HCT116 (cell line): ENCODE measurements around the gene OR10AG1. TPM values are rescaled to one million over a fixed set of nuclear protein-coding genes. Genes with fewer than 3 reads are reported as not detected.

Experiments
- ATAC-seq: fragments of 200-7000 bp; cut with Tn5 transposase; 2 replicates; pipeline ENCODE4 v1.9.1; 2020; ENCODE audit warnings: mild to moderate bottlenecking, moderate library complexity
- BruUV-seq: library from RNA; stranded (reverse); fragments of 400-500 nt; replicated peaks from 2 replicates; lab custom pipeline; 2021; lab: Mats Ljungman, UMichigan
- CTCF ChIA-PET: fragments of 300-600 bp; sonication (Branson Sonifier 250); formaldehyde crosslinking; loops from one replicate; lab custom pipeline; 2021; ENCODE audit warnings: antibody characterized with exemption; lab: Charles Lee
- POLR2A ChIA-PET: fragments of 300-600, 350-600 bp; sonication (Branson Sonifier 250); formaldehyde crosslinking; loops from one replicate; lab custom pipeline; 2021; ENCODE audit warnings: antibody characterized with exemption; lab: Charles Lee
- RAD21 ChIA-PET, 2 experiments: fragments of 300-600 bp; sonication (Branson Sonifier 250); formaldehyde crosslinking; loops; one replicate each; lab custom pipeline; 2023; ENCODE audit warnings: low total read pairs in 2 of 2; ENCODE audit not compliant: uncharacterized antibody in 2 of 2, unreplicated experiment in 2 of 2, low non-redundant PET in 1 of 2; lab: Charles Lee
- DNase-seq: peaks from one replicate; pipeline ENCODE4 v3.0.0-alpha.2; 2010; ENCODE audit warnings: low read depth, low spot score
- H2AFZ ChIP-seq: fragments of 200-600 bp; shearing (Covaris generic), sonication (generic); 2 replicates; pipeline ENCODE4 v1.6.1; 2017; ENCODE audit warnings: low read depth, mixed run types, mixed read lengths, antibody characterized with exemption, low read length; ENCODE audit not compliant: poor library complexity, severe bottlenecking
- H3K27ac ChIP-seq: 2 replicates; pipeline ENCODE4 v1.5.1; 2012; ENCODE audit warnings: low read depth, low read length
- H3K27me3 ChIP-seq: fragments of 200-600 bp; sonication (generic); 2 replicates; pipeline ENCODE4 v1.6.1; 2016; ENCODE audit warnings: mixed run types, low read length, mixed read lengths; ENCODE audit not compliant: insufficient read depth
- H3K36me3 ChIP-seq, 2 experiments: fragments of 200-500 bp in 1 of 2; fragments of 200-600 bp in 1 of 2; sonication (Bioruptor generic) in 1 of 2; sonication (generic) in 1 of 2; 2 replicates each; pipeline versions ENCODE4 v1.5.1 to v1.6.1; 2014 to 2016; ENCODE audit warnings: low read length in 2 of 2, inconsistent platforms in 1 of 2, mixed read lengths in 1 of 2, mixed run types in 1 of 2; ENCODE audit not compliant: insufficient read depth in 2 of 2, control insufficient read depth in 1 of 2
- H3K4me1 ChIP-seq, 2 experiments: fragments of 200-600 bp in 1 of 2; sonication (generic) in 1 of 2; 2 replicates each; pipeline versions ENCODE4 v1.5.1 to v1.6.1; 2012 to 2017; ENCODE audit warnings: low read length in 2 of 2, inconsistent platforms in 1 of 2, mild to moderate bottlenecking in 1 of 2, mixed read lengths in 1 of 2, mixed run types in 1 of 2, moderate library complexity in 1 of 2; ENCODE audit not compliant: insufficient read depth in 2 of 2, control insufficient read depth in 1 of 2
- H3K4me2 ChIP-seq: fragments of 200-600 bp; sonication (generic); 2 replicates; pipeline ENCODE4 v1.6.1; 2017; ENCODE audit warnings: mixed run types, low read length, mixed read lengths
- H3K4me3 ChIP-seq, 2 experiments: fragments of 200-600 bp in 1 of 2; sonication (generic) in 1 of 2; replicated peaks in 1 of 2; 2 replicates each; pipeline ENCODE4 v1.5.1; 2011 to 2016; ENCODE audit warnings: low read length in 2 of 2, control low read depth in 1 of 2, low read depth in 1 of 2, mild to moderate bottlenecking in 1 of 2, mixed read lengths in 1 of 2, mixed run types in 1 of 2
- H3K79me2 ChIP-seq: fragments of 200-600 bp; sonication (generic); 2 replicates; pipeline ENCODE4 v1.6.1; 2017; ENCODE audit warnings: mild to moderate bottlenecking, mixed run types, low read length, moderate library complexity, mixed read lengths; ENCODE audit not compliant: insufficient read depth
- H3K9ac ChIP-seq: fragments of 200-600 bp; sonication (generic); 2 replicates; pipeline ENCODE4 v1.6.1; 2016; ENCODE audit warnings: low read length, mixed read lengths
- H3K9me2 ChIP-seq: fragments of 200-600 bp; sonication (generic), shearing (Covaris generic); 2 replicates; pipeline ENCODE4 v1.6.1; 2017; ENCODE audit warnings: mixed run types, mild to moderate bottlenecking, moderate library complexity; ENCODE audit not compliant: insufficient read depth
- H3K9me3 ChIP-seq, 2 experiments: fragments of 200-500 bp in 1 of 2; fragments of 200-600 bp in 1 of 2; sonication (Bioruptor generic) in 1 of 2; sonication (generic) in 1 of 2; 2 replicates each; pipeline ENCODE4 v1.6.1; 2014 to 2017; ENCODE audit warnings: low read length in 2 of 2, mixed read lengths in 2 of 2, inconsistent platforms in 1 of 2, low read depth in 1 of 2, mild to moderate bottlenecking in 1 of 2, mixed run types in 1 of 2, moderate library complexity in 1 of 2; ENCODE audit not compliant: control insufficient read depth in 1 of 2, insufficient read depth in 1 of 2
- H4K20me1 ChIP-seq: fragments of 200-600 bp; sonication (generic), shearing (Covaris generic); 2 replicates; pipeline ENCODE4 v1.6.1; 2017; ENCODE audit warnings: mixed run types, mild to moderate bottlenecking, moderate library complexity; ENCODE audit not compliant: insufficient read depth
- CEBPB ChIP-seq: IDR thresholded peaks from 2 replicates; pipeline ENCODE4 v1.6.1; 2012; ENCODE audit warnings: low read depth
- EGR1 ChIP-seq: IDR thresholded peaks from 2 replicates; pipeline ENCODE4 v1.6.1; 2012; ENCODE audit warnings: low read depth
- ELF1 ChIP-seq: IDR thresholded peaks from 2 replicates; pipeline ENCODE4 v1.6.1; 2012; ENCODE audit warnings: low read depth, borderline replicate concordance
- EZH2 ChIP-seq: fragments of 200-600 bp; sonication (generic); IDR thresholded peaks from 2 replicates; pipeline ENCODE4 v1.6.1; 2017; ENCODE audit warnings: antibody characterized with exemption, mixed run types
- EZH2phosphoT487 ChIP-seq: fragments of 200-600 bp; IDR thresholded peaks from 2 replicates; pipeline ENCODE4 v1.6.1; 2018; ENCODE audit warnings: antibody characterized with exemption, borderline replicate concordance
- FOSL1 ChIP-seq: IDR thresholded peaks from 2 replicates; pipeline ENCODE4 v1.6.1; 2012; ENCODE audit warnings: low read depth
- JUND ChIP-seq: IDR thresholded peaks from 2 replicates; pipeline ENCODE4 v1.6.1; 2012
- POLR2A ChIP-seq: IDR thresholded peaks from 2 replicates; pipeline ENCODE4 v1.7.0; 2011; ENCODE audit warnings: borderline replicate concordance; ENCODE audit not compliant: insufficient read depth, insufficient read length; ENCODE audit errors: extremely low read depth
- RAD21 ChIP-seq: IDR thresholded peaks from 2 replicates; pipeline ENCODE4 v1.6.1; 2012; ENCODE audit warnings: low read depth, mild to moderate bottlenecking
- SIN3A ChIP-seq: IDR thresholded peaks from 2 replicates; pipeline ENCODE4 v1.6.1; 2012; ENCODE audit warnings: low read depth
- SP1 ChIP-seq: IDR thresholded peaks from 2 replicates; pipeline ENCODE4 v1.6.1; 2012; ENCODE audit warnings: low read depth
- TCF7L2 ChIP-seq: IDR thresholded peaks from 2 replicates; pipeline ENCODE4 v1.7.0; 2011; ENCODE audit warnings: borderline replicate concordance, inconsistent platforms; ENCODE audit not compliant: insufficient read depth, insufficient read length; ENCODE audit errors: extremely low read depth
- ZFX ChIP-seq: fragments of 450-650 bp; IDR thresholded peaks from 2 replicates; pipeline ENCODE4 v1.6.1; 2017
- ZNF274 ChIP-seq: fragments of 200-500 bp; sonication (Bioruptor generic); IDR thresholded peaks from 2 replicates; pipeline ENCODE4 v1.6.1; 2014; ENCODE audit warnings: mild to moderate bottlenecking, low read depth, low read length, inconsistent platforms
- intact Hi-C: fragments of 100-400 bp; cut with micrococcal nuclease; formaldehyde crosslinking; loops from 2 replicates; pipeline ENCODE4 v1.10.0; 2022
- total RNA-seq: library from RNA; stranded (reverse); gene quantifications from one replicate; pipeline ENCODE4 v1.2.1, GENCODE V29; 2021; ENCODE audit not compliant: unreplicated experiment
- TF ChIP-seq, protein P1 (sequence below): IDR thresholded peaks from 2 replicates; pipeline ENCODE4 v1.6.1; 2012; ENCODE audit warnings: low read depth

OR10AG1 gene
- total RNA-seq, 1 experiment from 2014 or later, result not detected

- H3K27ac ChIP-seq, result no peak overlapping the region
- no peaks in the 10 kb centered on the region for H3K27me3 ChIP-seq
- no peaks in the 10 kb centered on the region for H4K20me1 ChIP-seq
- no peak for DNase-seq
- H3K4me2 ChIP-seq, result no peak overlapping the region
- no peaks in the 10 kb centered on the region for H3K36me3 ChIP-seq
- BruUV-seq, result no TSS peak
- TF ChIP-seq FOSL1 (no peak), RAD21 (no peak), ELF1 (no peak), EZH2phosphoT487 (no peak)
- intact Hi-C loops, result no loop called here
- peaks cover 9 to 17% of the 10 kb centered on the region in 2 experiments; a peak in 2 of 4 replicates for H3K9me3 ChIP-seq
- H3K79me2 ChIP-seq, result no peaks in the 10 kb centered on the region
- H3K9ac ChIP-seq, result no peak overlapping the region
- H3K4me1 ChIP-seq, result no peaks in the 10 kb centered on the region
- ATAC-seq, result no peak
- CTCF ChIA-PET, result no interaction called here
- RAD21 ChIA-PET, result no interaction called here
- H3K4me3 ChIP-seq, result no peak overlapping the region
- POLR2A ChIA-PET, result no interaction called here
- H2AFZ ChIP-seq, result no peak overlapping the region
- H3K9me2 ChIP-seq, result no peaks in the 10 kb centered on the region
These were observed 44.1 kb upstream of the OR10AG1 start for GRCh38 chr11:56013805-56014204.

DNA sequence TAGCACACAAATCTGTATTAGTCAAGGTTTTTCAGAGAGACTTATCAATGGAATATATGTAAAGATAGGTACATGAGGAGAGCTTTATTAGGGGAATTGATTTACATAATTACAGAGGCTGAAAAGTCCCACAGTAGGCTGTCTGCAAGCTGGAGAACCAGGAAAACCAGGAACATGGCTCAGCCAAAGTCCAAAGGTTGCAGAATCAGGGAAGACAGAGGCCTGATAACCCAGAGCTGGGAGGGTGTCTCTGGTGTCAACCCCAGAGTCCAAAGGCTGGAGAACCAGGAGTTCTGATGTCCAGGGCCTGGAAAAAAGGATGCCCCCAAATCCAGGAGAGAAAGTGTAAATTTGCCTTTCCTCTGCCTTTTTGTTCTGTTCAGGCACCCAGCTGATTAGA is 41.0 kb upstream of the OR10AG1 start:
- H3K79me2 ChIP-seq, result no peaks in the 10 kb centered on the region
- no peaks in the 10 kb centered on the region for H3K27me3 ChIP-seq
- H3K4me1 ChIP-seq, result no peaks in the 10 kb centered on the region
- no peak overlapping the region for H3K27ac ChIP-seq
- no peaks in the 10 kb centered on the region for H3K36me3 ChIP-seq
- ATAC-seq, result no peak
- H3K9ac ChIP-seq, result no peak overlapping the region
- DNase-seq, result no peak
- BruUV-seq, result no TSS peak
- no peaks in the 10 kb centered on the region for H4K20me1 ChIP-seq
- no peak overlapping the region for H2AFZ ChIP-seq
- TF ChIP-seq JUND (no peak), POLR2A (no peak), SP1 (no peak), ZFX (no peak), EGR1 (no peak), FOSL1 (no peak), ELF1 (no peak), EZH2phosphoT487 (no peak), RAD21 (no peak), TCF7L2 (no peak), SIN3A (no peak), CEBPB (no peak), ZNF274 (no peak), EZH2 (no peak)
- TF ChIP-seq, protein P1, sequence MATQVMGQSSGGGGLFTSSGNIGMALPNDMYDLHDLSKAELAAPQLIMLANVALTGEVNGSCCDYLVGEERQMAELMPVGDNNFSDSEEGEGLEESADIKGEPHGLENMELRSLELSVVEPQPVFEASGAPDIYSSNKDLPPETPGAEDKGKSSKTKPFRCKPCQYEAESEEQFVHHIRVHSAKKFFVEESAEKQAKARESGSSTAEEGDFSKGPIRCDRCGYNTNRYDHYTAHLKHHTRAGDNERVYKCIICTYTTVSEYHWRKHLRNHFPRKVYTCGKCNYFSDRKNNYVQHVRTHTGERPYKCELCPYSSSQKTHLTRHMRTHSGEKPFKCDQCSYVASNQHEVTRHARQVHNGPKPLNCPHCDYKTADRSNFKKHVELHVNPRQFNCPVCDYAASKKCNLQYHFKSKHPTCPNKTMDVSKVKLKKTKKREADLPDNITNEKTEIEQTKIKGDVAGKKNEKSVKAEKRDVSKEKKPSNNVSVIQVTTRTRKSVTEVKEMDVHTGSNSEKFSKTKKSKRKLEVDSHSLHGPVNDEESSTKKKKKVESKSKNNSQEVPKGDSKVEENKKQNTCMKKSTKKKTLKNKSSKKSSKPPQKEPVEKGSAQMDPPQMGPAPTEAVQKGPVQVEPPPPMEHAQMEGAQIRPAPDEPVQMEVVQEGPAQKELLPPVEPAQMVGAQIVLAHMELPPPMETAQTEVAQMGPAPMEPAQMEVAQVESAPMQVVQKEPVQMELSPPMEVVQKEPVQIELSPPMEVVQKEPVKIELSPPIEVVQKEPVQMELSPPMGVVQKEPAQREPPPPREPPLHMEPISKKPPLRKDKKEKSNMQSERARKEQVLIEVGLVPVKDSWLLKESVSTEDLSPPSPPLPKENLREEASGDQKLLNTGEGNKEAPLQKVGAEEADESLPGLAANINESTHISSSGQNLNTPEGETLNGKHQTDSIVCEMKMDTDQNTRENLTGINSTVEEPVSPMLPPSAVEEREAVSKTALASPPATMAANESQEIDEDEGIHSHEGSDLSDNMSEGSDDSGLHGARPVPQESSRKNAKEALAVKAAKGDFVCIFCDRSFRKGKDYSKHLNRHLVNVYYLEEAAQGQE, result no peak
- no peak overlapping the region for H3K4me3 ChIP-seq
- no peaks in the 10 kb centered on the region for H3K9me2 ChIP-seq
- H3K4me2 ChIP-seq, result no peak overlapping the region
- intact Hi-C loops, result no loop called here
- ChIA-PET POLR2A (no interaction called here), CTCF (no interaction called here), RAD21 (no interaction called here)
- peaks cover 9 to 23% of the 10 kb centered on the region in 2 experiments; a peak in 2 of 4 replicates for H3K9me3 ChIP-seq
